Prostate gland (tissue), 2 donors: Measurements from ENCODE around the gene CANT1. TPM values are rescaled to one million over a fixed set of nuclear protein-coding genes. Genes with fewer than 3 reads are reported as not detected.

Experiments used
- DNase-seq: peaks from one replicate; pipeline ENCODE4 v3.0.0-alpha.2; 2019; ENCODE audit warnings: low spot score
- H3K27ac ChIP-seq, 2 donors: fragments of 200-600 bp; sonication (generic); 2 replicates each; pipeline ENCODE4 v1.5.1; 2017 to 2019
- H3K27me3 ChIP-seq: fragments of 200-600 bp; sonication (generic); replicated peaks from 2 replicates; pipeline ENCODE4 v1.5.1; 2019; ENCODE audit not compliant: insufficient read depth
- H3K36me3 ChIP-seq, 2 donors: fragments of 200-600 bp; sonication (generic); 1 replicate in 1 of 2; 2 replicates in 1 of 2; pipeline versions ENCODE4 v1.5.1 to v1.8.1; 2017 to 2019
- H3K4me1 ChIP-seq: fragments of 200-600 bp; sonication (generic); replicated peaks from 2 replicates; pipeline ENCODE4 v1.5.1; 2019
- H3K4me3 ChIP-seq, 2 donors: fragments of 200-600 bp; sonication (generic); 2 replicates each; pipeline ENCODE4 v1.5.1; 2017 to 2019
- H3K9me3 ChIP-seq: fragments of 200-600 bp; sonication (generic); 2 replicates; pipeline ENCODE4 v1.5.1; 2017
- POLR2A ChIP-seq: fragments of 450-650 bp; IDR thresholded peaks from one replicate; pipeline ENCODE4 v1.6.1; 2016; ENCODE audit warnings: antibody characterized with exemption, mild to moderate bottlenecking
- POLR2AphosphoS5 ChIP-seq: sonication (generic); formaldehyde crosslinking; IDR thresholded peaks from one replicate; pipeline ENCODE4 v1.6.1; 2017; ENCODE audit warnings: antibody characterized with exemption
- WGBS: methylation state at CpG from one replicate; pipeline ENCODE4 v1.1.5; 2018; 5-methylcytosine and 5-hydroxymethylcytosine counted together
- intact Hi-C: fragments of 100-400 bp; cut with DNase I; formaldehyde crosslinking; loops from one replicate; pipeline ENCODE4 v1.14.2; 2022
- total RNA-seq, 2 donors: library from RNA; depleted of rRNA; stranded (reverse); fragments of >200 nt; gene quantifications; one replicate each; pipeline ENCODE4 v1.1.0, GENCODE V29; 2016
- TF ChIP-seq, protein P1 (sequence below), 4 experiments: fragments of 200-600 bp in 2 of 4; fragments of 450-650 bp in 2 of 4; sonication (generic) in 2 of 4; IDR thresholded peaks; 1 replicate in 3 of 4; 2 replicates in 1 of 4; pipeline ENCODE4 v1.5.1; 2016 to 2019; ENCODE audit warnings: antibody characterized with exemption in 4 of 4, mild to moderate bottlenecking in 2 of 4, moderate library complexity in 2 of 4

CANT1 gene
- total RNA-seq, 2 donors from 2014 or later = 89.7 to 201 TPM

DNA sequence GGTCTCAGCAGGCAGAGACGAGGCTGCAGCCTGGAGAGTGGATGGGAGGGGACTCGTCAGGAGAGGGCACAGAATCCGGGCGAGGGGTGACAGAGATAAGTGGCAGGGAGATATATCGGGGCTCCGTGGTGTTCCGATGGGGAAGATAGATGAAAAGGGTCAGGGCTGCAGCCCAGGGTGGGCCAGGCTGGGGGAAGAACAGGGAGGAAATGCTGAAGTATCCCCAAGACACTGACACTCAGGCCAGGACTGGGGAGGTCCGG is 32.0 kb downstream of the CANT1 start:
- no peaks in the 10 kb centered on the region for H3K27me3 ChIP-seq
- peak overlapping the region; percentile 30 to 76 for H3K27ac ChIP-seq
- intact Hi-C loops = no loop called here
- H3K4me1 ChIP-seq = peaks cover 42% of the 10 kb centered on the region
- no peak for DNase-seq
- H3K9me3 ChIP-seq = no peaks in the 10 kb centered on the region
- no peak overlapping the region for H3K4me3 ChIP-seq
- TF ChIP-seq, protein P1, sequence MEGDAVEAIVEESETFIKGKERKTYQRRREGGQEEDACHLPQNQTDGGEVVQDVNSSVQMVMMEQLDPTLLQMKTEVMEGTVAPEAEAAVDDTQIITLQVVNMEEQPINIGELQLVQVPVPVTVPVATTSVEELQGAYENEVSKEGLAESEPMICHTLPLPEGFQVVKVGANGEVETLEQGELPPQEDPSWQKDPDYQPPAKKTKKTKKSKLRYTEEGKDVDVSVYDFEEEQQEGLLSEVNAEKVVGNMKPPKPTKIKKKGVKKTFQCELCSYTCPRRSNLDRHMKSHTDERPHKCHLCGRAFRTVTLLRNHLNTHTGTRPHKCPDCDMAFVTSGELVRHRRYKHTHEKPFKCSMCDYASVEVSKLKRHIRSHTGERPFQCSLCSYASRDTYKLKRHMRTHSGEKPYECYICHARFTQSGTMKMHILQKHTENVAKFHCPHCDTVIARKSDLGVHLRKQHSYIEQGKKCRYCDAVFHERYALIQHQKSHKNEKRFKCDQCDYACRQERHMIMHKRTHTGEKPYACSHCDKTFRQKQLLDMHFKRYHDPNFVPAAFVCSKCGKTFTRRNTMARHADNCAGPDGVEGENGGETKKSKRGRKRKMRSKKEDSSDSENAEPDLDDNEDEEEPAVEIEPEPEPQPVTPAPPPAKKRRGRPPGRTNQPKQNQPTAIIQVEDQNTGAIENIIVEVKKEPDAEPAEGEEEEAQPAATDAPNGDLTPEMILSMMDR (IDR thresholded peaks at IDR 0.05) = no peak
- TF ChIP-seq POLR2AphosphoS5 = no peak
- no peak for TF ChIP-seq POLR2A
- 48% methylated on average over 8 of the region's 8 CpGs for WGBS
- no peaks in the 10 kb centered on the region for H3K36me3 ChIP-seq

DNA sequence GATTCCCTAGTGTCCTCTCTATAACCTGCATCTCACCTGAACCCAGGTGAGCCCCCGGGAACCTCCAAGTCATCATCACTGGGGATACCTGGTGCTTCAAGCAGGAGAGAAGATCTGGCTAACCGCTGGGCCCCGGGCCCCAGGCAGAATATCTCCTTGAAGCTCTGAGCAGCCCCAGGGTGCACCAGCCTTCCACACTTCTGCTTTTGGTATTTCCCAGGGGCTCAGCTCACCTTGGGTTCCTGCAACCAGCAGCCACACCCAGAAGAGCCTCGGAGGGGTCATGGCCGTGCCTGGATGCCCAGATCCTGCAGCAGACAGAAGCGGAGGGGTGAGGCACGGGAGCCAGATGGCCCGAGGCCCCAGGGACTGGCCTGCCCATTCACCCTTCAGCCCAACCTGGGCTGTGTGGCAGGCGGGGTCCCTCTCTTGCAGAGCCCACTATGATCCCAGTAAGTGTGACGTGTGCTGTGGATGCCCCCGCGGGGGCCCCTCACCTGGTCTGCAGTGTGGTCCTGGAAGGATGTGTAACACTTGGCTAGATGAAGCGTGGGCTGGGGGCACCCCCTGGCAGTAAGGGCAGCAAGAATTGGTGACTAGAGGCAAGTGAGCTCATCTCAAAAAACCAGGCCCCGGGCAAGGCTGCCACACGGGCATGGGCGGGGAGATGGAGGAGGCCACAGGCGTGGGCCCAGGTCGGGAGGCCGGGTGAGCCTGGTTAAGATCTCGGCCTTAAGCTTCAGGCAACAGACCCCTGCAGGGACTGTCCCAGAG is 32.5 kb downstream of the CANT1 start:
- Histone ChIP-seq H3K4me1 (peaks cover 42% of the 10 kb centered on the region), H3K27me3 (no peaks in the 10 kb centered on the region), H3K9me3 (no peaks in the 10 kb centered on the region), H3K36me3 (no peaks in the 10 kb centered on the region), H3K27ac (peak overlapping the region; percentile 70 to 76), H3K4me3 (no peak overlapping the region)
- WGBS = 73% methylated on average over 20 of the region's 20 CpGs
- intact Hi-C loops = no loop called here
- TF ChIP-seq POLR2A = no peak
- TF ChIP-seq POLR2AphosphoS5 = no peak
- TF ChIP-seq, protein P1 (IDR thresholded peaks at IDR 0.05) = no peak
- no peak for DNase-seq

DNA sequence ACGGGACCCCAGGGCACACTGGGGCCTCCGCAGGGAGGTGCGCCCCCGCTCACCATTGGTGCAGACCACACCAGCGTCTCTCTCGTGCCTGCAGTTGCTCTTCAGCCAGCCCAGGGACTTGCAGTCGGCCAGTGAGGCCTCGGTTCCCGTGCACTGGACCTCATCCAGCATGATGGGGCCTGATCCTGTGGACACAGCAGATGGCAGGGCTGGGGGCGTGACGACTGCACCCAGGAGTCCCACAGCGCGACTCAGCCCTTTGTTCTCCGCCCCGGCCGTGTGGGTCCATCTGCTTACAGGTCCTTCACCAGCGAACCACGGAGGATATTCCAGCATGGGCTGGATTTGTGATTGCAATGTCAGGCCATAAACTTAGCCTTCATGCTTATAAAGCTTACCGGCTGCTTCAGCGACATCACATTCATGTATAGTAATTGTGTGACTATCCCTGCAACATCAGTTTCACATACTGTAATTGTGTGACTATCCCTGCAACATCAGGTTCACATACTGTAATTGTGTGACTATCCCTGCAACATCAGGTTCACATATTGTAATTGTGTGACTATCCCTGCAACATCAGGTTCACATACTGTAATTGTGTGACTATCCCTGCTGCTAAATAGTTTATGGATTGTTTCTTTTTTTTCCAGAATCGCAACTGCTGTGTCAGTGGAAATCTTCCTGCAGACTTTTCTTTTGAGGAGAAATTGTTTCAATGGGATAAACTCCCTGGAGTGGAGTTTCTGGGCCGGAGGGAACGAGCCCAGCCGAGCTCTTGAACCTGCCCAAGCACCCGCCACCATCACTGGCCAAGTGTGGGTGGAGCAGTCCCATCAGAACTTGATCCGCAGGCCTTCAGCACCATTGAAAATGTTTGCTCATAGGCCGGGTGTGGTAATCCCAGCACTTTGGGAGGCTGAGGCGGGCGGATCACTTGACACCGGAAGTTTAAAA is 34.7 kb downstream of the CANT1 start:
- intact Hi-C loops = loop anchor here (5.0 kb wide), 1 partner anchor 43 kb away; no protein-coding TSS in a partner anchor

DNA sequence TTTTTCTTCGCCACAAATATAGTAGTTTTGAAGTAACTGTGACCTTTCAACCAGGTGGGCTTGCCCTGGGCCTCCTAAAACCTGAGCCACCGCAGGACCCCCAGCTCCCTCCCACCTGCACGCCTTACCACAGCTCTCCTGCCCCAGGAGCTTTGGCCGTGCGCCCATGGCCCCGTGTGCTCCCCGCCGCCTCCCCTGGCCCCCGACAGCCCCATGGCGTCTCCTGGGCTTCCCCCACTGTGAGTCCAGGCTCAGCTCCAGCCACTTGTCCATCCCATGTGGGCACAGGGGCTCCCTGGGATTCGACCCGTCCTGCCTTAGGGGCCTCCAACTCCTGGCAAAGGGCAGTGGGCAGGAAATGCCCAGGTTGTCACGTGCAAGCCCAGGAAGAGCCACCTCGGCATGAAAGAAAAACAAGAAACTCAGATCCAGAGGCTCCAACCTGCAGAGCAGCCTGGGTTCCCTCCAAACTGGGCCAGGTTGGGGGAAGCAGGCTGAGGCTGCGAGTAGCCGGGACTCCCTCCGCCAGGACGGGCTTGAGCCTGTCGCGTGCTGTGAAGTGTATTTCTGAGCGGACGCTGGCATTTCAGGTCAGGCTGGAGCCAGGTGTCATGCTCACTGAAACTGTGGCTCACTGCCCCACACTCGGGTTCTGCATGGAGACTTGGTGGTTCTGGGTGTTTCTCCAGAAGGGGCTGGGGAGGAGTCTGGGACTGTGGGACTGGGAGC is 35.6 kb downstream of the CANT1 start:
- peak overlapping the region; percentile 70 to 76 for H3K27ac ChIP-seq
- intact Hi-C loops = loop anchor here (5.0 kb wide), 1 partner anchor 42 kb away; no protein-coding TSS in a partner anchor
- H3K4me3 ChIP-seq = no peak overlapping the region
- TF ChIP-seq, protein P1 (IDR thresholded peaks at IDR 0.05) = no peak
- TF ChIP-seq POLR2AphosphoS5 = no peak
- TF ChIP-seq POLR2A = no peak
- H3K36me3 ChIP-seq = no peaks in the 10 kb centered on the region
- no peaks in the 10 kb centered on the region for H3K9me3 ChIP-seq
- H3K4me1 ChIP-seq = peaks cover 36% of the 10 kb centered on the region
- no peaks in the 10 kb centered on the region for H3K27me3 ChIP-seq
- DNase-seq = no peak
- 49% methylated on average over 23 of the region's 23 CpGs for WGBS

More for the DNA sequence above, 34.7 kb downstream of the CANT1 start:
- WGBS = 29% methylated on average over 26 of the region's 30 CpGs
- Histone ChIP-seq H3K27me3 (no peaks in the 10 kb centered on the region), H3K4me3 (no peak overlapping the region), H3K9me3 (no peaks in the 10 kb centered on the region), H3K36me3 (no peaks in the 10 kb centered on the region), H3K27ac (peak overlapping the region; percentile 70 to 76), H3K4me1 (peaks cover 42% of the 10 kb centered on the region)
- peak; percentile 85 for DNase-seq
- TF ChIP-seq, protein P1 (IDR thresholded peaks at IDR 0.05) = no peak
- TF ChIP-seq POLR2AphosphoS5 (peak; percentile 80), POLR2A (no peak)
